Cardiac muscle cell (in vitro differentiated cells and primary cell): ENCODE results near the gene UCK2. TPM values are rescaled to one million over a fixed set of nuclear protein-coding genes. Genes with fewer than 3 reads are reported as not detected.
"Not testable (repeated sequence)": the region's sequence is repeated elsewhere in the genome, so short reads cannot be mapped to it uniquely, and the experiment has no call there.

Source experiments
- DNase-seq, 2 donors: peaks; one replicate each; pipeline versions ENCODE4 v3.0.0 to v3.0.0-alpha.2; 2010 to 2017; ENCODE audit warnings: low read depth in 1 of 2, low spot score in 1 of 2
- H3K27ac ChIP-seq: fragments of 200-600 bp; sonication (generic); 2 replicates; pipeline ENCODE4 v1.5.1; 2016
- H3K27me3 ChIP-seq: fragments of 200-600 bp; sonication (generic); 2 replicates; pipeline ENCODE4 v1.6.0; 2016; ENCODE audit warnings: control low read depth
- H3K36me3 ChIP-seq: fragments of 200-600 bp; sonication (generic); 2 replicates; pipeline ENCODE4 v1.5.1; 2016; ENCODE audit warnings: control low read depth
- H3K4me1 ChIP-seq: fragments of 200-600 bp; sonication (generic); 2 replicates; pipeline ENCODE4 v1.8.1; 2017; ENCODE audit warnings: low read depth, mild to moderate bottlenecking, mixed run types
- H3K4me3 ChIP-seq: fragments of 200-600 bp; sonication (generic); 2 replicates; pipeline ENCODE4 v1.5.1; 2016; ENCODE audit warnings: mild to moderate bottlenecking
- H3K9me3 ChIP-seq: fragments of 200-600 bp; sonication (generic); 2 replicates; pipeline ENCODE4 v1.5.1; 2017; ENCODE audit warnings: low read depth, mild to moderate bottlenecking, control low read depth
- CTCF ChIP-seq: IDR thresholded peaks from 2 replicates; pipeline ENCODE4 v1.5.1; 2012; ENCODE audit warnings: low read depth, mild to moderate bottlenecking, low read length
- polyA plus RNA-seq: library from polyadenylated mRNA; unstranded; fragments of >200 nt; fragmentation: Nextera tagmentation; extraction: Ambion mirVana; gene quantifications from 2 replicates; pipeline ENCODE4 v1.2.1, GENCODE V29; 2016
- total RNA-seq: library from RNA; depleted of rRNA; stranded (reverse); fragments of >200 nt; gene quantifications from 2 replicates; pipeline ENCODE4 v1.2.3, GENCODE V29; 2016

The UCK2 gene
- total and polyA plus RNA-seq, 2 experiments from 2014 or later = 19.0 to 29.6 TPM

DNA sequence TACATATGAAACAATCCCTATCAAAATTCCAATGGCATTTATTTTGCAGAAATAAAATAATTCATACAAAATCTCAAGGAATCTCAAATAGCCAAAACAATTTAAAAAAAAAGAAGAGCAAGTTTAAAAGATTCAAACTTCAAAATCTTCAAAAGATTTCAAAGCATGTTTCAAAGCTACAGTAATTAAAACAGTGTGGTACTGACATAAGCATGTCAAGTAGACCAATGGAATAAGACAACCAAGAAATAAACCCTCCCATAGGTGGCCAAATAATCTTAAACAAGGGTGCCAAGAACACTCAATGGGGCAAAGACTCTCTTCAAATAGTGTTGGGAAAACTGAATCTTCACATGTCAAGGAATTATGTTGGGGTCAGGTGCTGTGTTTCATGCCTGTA is 28.0 kb upstream of the UCK2 start:
- Histone ChIP-seq H3K27me3 (no peaks in the 10 kb centered on the region), H3K36me3 (no peaks in the 10 kb centered on the region), H3K4me1 (no peaks in the 10 kb centered on the region), H3K27ac (no peak overlapping the region), H3K9me3 (no peaks in the 10 kb centered on the region), H3K4me3 (no peak overlapping the region)
- no peak for DNase-seq
- TF ChIP-seq CTCF = no peak

DNA sequence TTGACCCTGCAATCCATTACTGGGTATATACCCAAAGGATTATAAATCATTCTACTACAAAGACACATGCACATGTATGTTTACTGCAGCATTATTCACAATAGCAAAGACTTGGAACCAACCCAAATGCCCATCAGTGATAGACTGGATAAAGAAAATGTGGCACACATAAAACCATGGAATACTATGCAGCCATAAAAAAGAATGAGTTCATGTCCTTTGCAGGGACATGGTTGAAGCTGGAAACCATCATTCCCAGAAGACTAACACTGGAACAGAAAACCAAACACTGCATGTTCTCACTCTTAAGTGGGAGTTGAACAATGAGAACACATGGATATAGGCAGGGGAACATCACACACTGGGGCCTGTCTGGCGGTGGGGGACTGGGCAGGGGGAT is 22.9 kb upstream of the UCK2 start:
- H3K9me3 ChIP-seq, DNase-seq, H3K4me3 ChIP-seq, H3K36me3 ChIP-seq, H3K27me3 ChIP-seq, H3K27ac ChIP-seq, H3K4me1 ChIP-seq: not testable (repeated sequence)

DNA sequence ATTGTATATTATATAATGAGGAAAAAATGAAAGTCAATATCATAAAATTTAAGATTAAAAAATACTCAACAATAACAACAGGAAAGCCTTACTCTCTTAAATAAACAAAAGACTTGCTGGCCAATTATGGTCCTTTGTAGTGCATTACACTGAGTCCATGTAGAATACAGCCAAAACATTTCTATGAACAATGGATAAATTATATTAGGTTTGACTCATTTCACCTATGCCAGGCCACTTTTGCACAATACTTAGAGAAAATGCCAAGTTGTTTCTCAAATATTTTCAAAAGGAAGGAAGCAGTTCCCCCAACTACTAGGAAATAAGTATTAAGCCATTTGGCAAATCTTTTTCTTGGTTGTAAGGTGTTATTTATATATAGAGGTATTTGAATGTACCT is 19.8 kb upstream of the UCK2 start:
- H3K4me1 ChIP-seq = no peaks in the 10 kb centered on the region
- H3K27me3 ChIP-seq = peaks cover 8% of the 10 kb centered on the region
- no peak for TF ChIP-seq CTCF
- DNase-seq = peak in 1 of 2 donors; percentile 40
- H3K4me3 ChIP-seq = no peak overlapping the region
- H3K27ac ChIP-seq = no peak overlapping the region
- H3K36me3 ChIP-seq = no peaks in the 10 kb centered on the region
- H3K9me3 ChIP-seq = no peaks in the 10 kb centered on the region

DNA sequence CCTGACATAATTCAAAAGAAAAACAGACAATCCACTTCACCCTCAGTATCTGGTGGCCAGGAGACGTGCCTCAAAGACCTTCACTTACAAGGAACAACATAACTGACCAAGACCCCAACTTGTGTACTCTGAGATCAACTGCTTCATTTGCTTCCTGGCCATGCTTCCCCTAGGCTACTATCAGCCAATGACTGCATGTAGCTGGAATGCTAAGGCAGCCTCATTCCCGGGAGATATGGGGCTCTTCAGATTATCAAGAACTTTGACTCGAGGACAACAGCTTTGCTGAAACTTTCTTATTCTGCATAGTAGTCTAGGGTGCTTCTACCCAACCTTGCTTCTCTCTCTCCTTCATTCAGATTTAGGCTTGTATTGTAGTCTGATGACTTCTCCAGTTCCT is 11.7 kb upstream of the UCK2 start:
- TF ChIP-seq CTCF = no peak
- Histone ChIP-seq H3K9me3 (no peaks in the 10 kb centered on the region), H3K4me3 (no peak overlapping the region), H3K36me3 (no peaks in the 10 kb centered on the region), H3K27me3 (peaks cover 4% of the 10 kb centered on the region), H3K4me1 (peaks cover 18% of the 10 kb centered on the region), H3K27ac (peak overlapping the region; percentile 11)
- peak; percentile 50 to 57 for DNase-seq

GRCh38 chr1:165816157-165816556 is 11.3 kb upstream of the UCK2 start:
- H3K4me3 ChIP-seq = no peak overlapping the region
- no peak for DNase-seq
- no peaks in the 10 kb centered on the region for H3K36me3 ChIP-seq
- peaks cover 18% of the 10 kb centered on the region for H3K4me1 ChIP-seq
- H3K27ac ChIP-seq = peak overlapping the region; percentile 11
- H3K9me3 ChIP-seq = no peaks in the 10 kb centered on the region
- no peak for TF ChIP-seq CTCF
- peaks cover 2% of the 10 kb centered on the region for H3K27me3 ChIP-seq

GRCh38 chr1:165816826-165817497 is 10.5 kb upstream of the UCK2 start:
- no peaks in the 10 kb centered on the region for H3K27me3 ChIP-seq
- no peaks in the 10 kb centered on the region for H3K9me3 ChIP-seq
- peaks cover 18% of the 10 kb centered on the region for H3K4me1 ChIP-seq
- H3K4me3 ChIP-seq = no peak overlapping the region
- no peak for TF ChIP-seq CTCF
- H3K36me3 ChIP-seq = no peaks in the 10 kb centered on the region
- peak in 1 of 2 donors; percentile 33 for DNase-seq
- H3K27ac ChIP-seq = peak overlapping the region; percentile 11
